ENCODE measurements around the gene PCDHAC1.
"Not testable (repeated sequence)": the region's sequence is repeated elsewhere in the genome, so short reads cannot be mapped to it uniquely, and the experiment has no call there.

PCDHAC1 gene

GRCh38 chr5:140925806-140926442, at the start of gene PCDHAC1:
PCDHAC1 (plus strand) TSS chr5:140926299; CDS start chr5:140926893, 594 bp downstream.
- H3K4me3 ChIP-seq = peak within 1 kb of the TSS; percentile 75
- H3K27ac ChIP-seq = peak within 1 kb of the TSS in 1 of 2 donors; percentile 36
- no peak for DNase-seq (ENCODE audit: low spot score)
- TF ChIP-seq CTCF (IDR thresholded peaks at IDR 0.05) = no peak

- DNase-seq (ENCODE audit: low spot score); H3K27ac ChIP-seq: not testable (repeated sequence)
- peak overlapping the region; percentile 7 for H3K4me3 ChIP-seq
These were observed 49.4 kb upstream of the PCDHAC1 start for GRCh38 chr5:140876541-140877261.

DNA sequence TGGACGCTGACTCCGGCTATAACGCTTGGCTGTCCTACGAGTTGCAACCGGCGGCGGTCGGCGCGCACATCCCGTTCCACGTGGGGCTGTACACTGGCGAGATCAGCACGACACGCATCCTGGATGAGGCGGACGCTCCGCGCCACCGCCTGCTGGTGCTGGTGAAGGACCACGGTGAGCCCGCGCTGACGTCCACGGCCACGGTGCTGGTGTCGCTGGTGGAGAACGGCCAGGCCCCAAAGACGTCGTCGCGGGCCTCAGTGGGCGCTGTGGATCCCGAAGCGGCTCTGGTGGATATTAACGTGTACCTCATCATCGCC, 48.9 kb upstream of the PCDHAC1 start:
- no peak for TF ChIP-seq CTCF (IDR thresholded peaks at IDR 0.05)
- Histone ChIP-seq H3K4me3 (no peak overlapping the region), H3K27ac (no peak overlapping the region)
- DNase-seq (ENCODE audit: low spot score) = no peak

DNA sequence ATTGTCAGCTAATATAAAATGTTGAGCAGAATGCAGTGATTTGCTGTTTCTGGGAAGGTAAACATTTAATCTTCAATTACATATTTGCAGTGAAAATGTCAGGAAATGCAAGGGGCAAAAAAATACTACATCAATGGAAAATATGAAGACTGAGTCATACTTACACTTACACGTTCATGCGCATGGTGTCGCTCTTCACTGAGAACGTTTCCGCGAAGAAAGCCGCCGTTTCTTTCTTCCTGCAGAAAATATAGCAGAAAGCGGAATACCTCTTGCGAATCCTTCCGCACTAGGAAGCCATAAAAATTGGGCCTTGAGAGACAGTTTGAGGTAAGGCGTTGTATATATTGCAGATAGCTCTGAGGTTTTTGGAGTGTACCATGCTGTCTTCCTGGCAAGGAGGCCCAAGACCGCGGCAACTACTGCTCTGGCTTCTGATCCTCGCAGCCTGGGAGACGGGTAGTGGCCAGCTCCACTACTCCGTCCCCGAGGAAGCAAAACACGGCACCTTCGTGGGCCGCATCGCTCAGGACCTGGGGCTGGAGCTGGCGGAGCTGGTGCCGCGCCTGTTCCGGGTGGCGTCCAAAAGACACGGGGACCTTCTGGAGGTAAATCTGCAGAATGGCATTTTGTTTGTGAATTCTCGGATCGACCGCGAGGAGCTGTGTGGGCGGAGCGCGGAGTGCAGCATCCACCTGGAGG, 44.1 kb upstream of the PCDHAC1 start, which contains the start of gene PCDHA13:
Gene PCDHA13, plus strand, starts transcription at position 236 of the 702 bp plus-strand sequence. Its CDS starts 145 bp downstream, at position 381.
- peak within 1 kb of the TSS; percentile 58 for H3K4me3 ChIP-seq
- no peak within 1 kb of the TSS for H3K27ac ChIP-seq
- no peak for TF ChIP-seq CTCF (IDR thresholded peaks at IDR 0.05)
- DNase-seq (ENCODE audit: low spot score) = no peak

DNA sequence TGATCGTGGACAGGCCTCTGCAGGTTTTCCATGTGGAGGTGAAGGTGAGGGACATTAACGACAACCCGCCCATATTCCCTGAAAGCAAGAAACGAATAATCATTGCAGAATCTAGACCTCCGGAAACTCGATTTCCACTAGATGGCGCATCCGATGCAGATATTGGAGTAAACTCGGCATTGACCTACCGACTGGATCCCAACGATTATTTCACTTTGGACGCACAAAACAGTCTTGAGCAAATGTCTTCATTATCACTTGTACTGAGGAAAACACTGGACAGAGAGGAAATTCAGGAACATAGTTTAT, 43.6 kb upstream of the PCDHAC1 start:
- peak overlapping the region; percentile 58 for H3K4me3 ChIP-seq
- DNase-seq (ENCODE audit: low spot score) = no peak
- H3K27ac ChIP-seq = no peak overlapping the region
- TF ChIP-seq CTCF (IDR thresholded peaks at IDR 0.05) = no peak

DNA sequence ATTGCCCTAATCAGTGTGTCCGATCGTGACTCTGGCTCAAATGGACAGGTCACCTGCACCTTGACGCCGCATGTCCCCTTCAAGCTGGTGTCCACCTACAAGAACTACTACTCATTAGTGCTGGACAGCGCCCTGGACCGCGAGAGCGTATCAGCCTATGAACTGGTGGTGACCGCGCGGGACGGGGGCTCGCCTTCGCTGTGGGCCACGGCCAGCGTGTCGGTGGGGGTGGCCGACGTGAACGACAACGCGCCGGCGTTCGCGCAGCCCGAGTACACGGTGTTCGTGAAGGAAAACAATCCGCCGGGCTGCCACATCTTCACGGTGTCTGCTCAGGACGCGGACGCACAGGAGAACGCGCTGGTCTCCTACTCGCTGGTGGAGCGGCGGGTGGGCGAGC, 42.7 kb upstream of the PCDHAC1 start:
- no peak for TF ChIP-seq CTCF (IDR thresholded peaks at IDR 0.05)
- Histone ChIP-seq H3K4me3 (no peak overlapping the region), H3K27ac (no peak overlapping the region)
- DNase-seq (ENCODE audit: low spot score) = no peak

GRCh38 chr5:140883927-140884697, 42.0 kb upstream of the PCDHAC1 start:
- Histone ChIP-seq H3K27ac (no peak overlapping the region), H3K4me3 (no peak overlapping the region)
- DNase-seq (ENCODE audit: low spot score) = no peak
- no peak for TF ChIP-seq CTCF (IDR thresholded peaks at IDR 0.05)

All from coronary artery (tissue), 2 donors.